ENCODE data around the gene SMCO4.
A peak's percentile ranks its signal among the peaks of the same experiment; 100 is the strongest.
"Not testable (repeated sequence)": the region's sequence is repeated elsewhere in the genome, so short reads cannot be mapped to it uniquely, and the experiment has no call there.

The SMCO4 gene

GRCh38 chr11:93543292-93543977 lies at the start of gene SMCO4:
Gene SMCO4, minus strand, starts transcription at chr11:93543391. Its CDS starts 64,202 bp downstream, at chr11:93479189.
- peak; percentile 73 for DNase-seq

- no peak for DNase-seq
Observed at GRCh38 chr11:93591247-93591898, 48.2 kb upstream of the SMCO4 start.

- DNase-seq, result no peak
Observed at GRCh38 chr11:93589347-93589746, 46.2 kb upstream of the SMCO4 start.

GRCh38 chr11:93587858-93588581 lies 44.8 kb upstream of the SMCO4 start:
- no peak for DNase-seq

- not testable (repeated sequence) for DNase-seq
Observed at GRCh38 chr11:93587425-93587824, 44.2 kb upstream of the SMCO4 start.

- no peak for DNase-seq
Observed at GRCh38 chr11:93585758-93586157, 42.6 kb upstream of the SMCO4 start.

GRCh38 chr11:93583490-93583889 lies 40.3 kb upstream of the SMCO4 start:
- DNase-seq, result no peak

GRCh38 chr11:93579187-93579751 lies 36.1 kb upstream of the SMCO4 start:
- DNase-seq, result no peak

GRCh38 chr11:93577286-93577685 lies 34.1 kb upstream of the SMCO4 start:
- no peak for DNase-seq

- DNase-seq, result not testable (repeated sequence)
Observed at GRCh38 chr11:93576870-93577269, 33.7 kb upstream of the SMCO4 start.

- DNase-seq, result no peak
Observed at GRCh38 chr11:93574638-93575220, 31.5 kb upstream of the SMCO4 start.

- DNase-seq, result no peak
Observed at GRCh38 chr11:93573184-93573583, 30.0 kb upstream of the SMCO4 start.

- DNase-seq, result no peak
Observed at GRCh38 chr11:93572621-93573020, 29.4 kb upstream of the SMCO4 start.

- no peak for DNase-seq
Observed at GRCh38 chr11:93572171-93572570, 29.0 kb upstream of the SMCO4 start.

- no peak for DNase-seq
Observed at GRCh38 chr11:93571612-93572011, 28.4 kb upstream of the SMCO4 start.

GRCh38 chr11:93570759-93571413 lies 27.7 kb upstream of the SMCO4 start:
- no peak for DNase-seq

- no peak for DNase-seq
Observed at GRCh38 chr11:93569496-93569895, 26.3 kb upstream of the SMCO4 start.

- DNase-seq, result no peak
Observed at GRCh38 chr11:93568726-93569125, 25.5 kb upstream of the SMCO4 start.

GRCh38 chr11:93567401-93567895 lies 24.3 kb upstream of the SMCO4 start:
- no peak for DNase-seq

GRCh38 chr11:93564895-93565294 lies 21.7 kb upstream of the SMCO4 start:
- no peak for DNase-seq

- no peak for DNase-seq
Observed at GRCh38 chr11:93563857-93564256, 20.7 kb upstream of the SMCO4 start.

GRCh38 chr11:93560199-93560932 lies 17.2 kb upstream of the SMCO4 start:
- DNase-seq, result no peak

Data from KG1 (cell line).